Pancreas (tissue), 10 donors: ENCODE measurements around the gene CCSER1. TPM values are rescaled to one million over a fixed set of nuclear protein-coding genes. Genes with fewer than 3 reads are reported as not detected.
"Not testable (repeated sequence)": the region's sequence is repeated elsewhere in the genome, so short reads cannot be mapped to it uniquely, and the experiment has no call there.

Experiments used
- ATAC-seq, 4 donors: fragments of 200-7000 bp; cut with Tn5 transposase; one replicate each; pipeline versions ENCODE4 v1.8.0 to v1.9.1; 2020; ENCODE audit warnings: mild to moderate bottlenecking in 4 of 4, moderate library complexity in 4 of 4
- DNase-seq, 6 donors: peaks; one replicate each; pipeline ENCODE4 v3.0.0-alpha.2; 2020
- FAIRE-seq: peaks from 2 replicates; lab custom pipeline; 2012; peaks lifted over from hg19 to GRCh38; lab: Jason Lieb, UNC
- H3K27ac ChIP-seq, 4 donors: fragments of 200-600 bp; sonication (generic); 1 replicate in 3 of 4; 2 replicates in 1 of 4; pipeline versions ENCODE4 v1.5.0 to v1.8.0; 2020
- H3K27me3 ChIP-seq, 4 donors: fragments of 200-600 bp; one replicate each; pipeline ENCODE4 v1.8.0; 2021
- H3K36me3 ChIP-seq, 3 donors: fragments of 200-600 bp; sonication (generic) in 1 of 3; one replicate each; pipeline versions ENCODE4 v1.5.0 to v1.8.0; 2020 to 2021
- H3K4me1 ChIP-seq, 3 donors: fragments of 200-600 bp; one replicate each; pipeline ENCODE4 v1.8.0; 2021
- H3K4me3 ChIP-seq, 4 donors: fragments of 200-600 bp; sonication (generic) in 2 of 4; one replicate each; pipeline versions ENCODE4 v1.5.0 to v1.8.0; 2020 to 2021
- H3K9me3 ChIP-seq, 4 donors: fragments of 200-600 bp; one replicate each; pipeline ENCODE4 v1.8.0; 2021
- WGBS, 2 donors: extraction: QIAGEN DNeasy Blood & Tissue Kit; methylation state at CpG; one replicate each; pipeline ENCODE4 v1.1.7; 2013; 5-methylcytosine and 5-hydroxymethylcytosine counted together
- intact Hi-C, 3 donors: fragments of 100-400 bp; cut with DNase I; formaldehyde crosslinking; loops; one replicate each; pipeline versions ENCODE4 v1.11.1 to v1.14.2; 2022
- polyA plus RNA-seq, 2 donors: library from polyadenylated mRNA; stranded (reverse); fragments of 200-250 nt; gene quantifications; one replicate each; pipeline ENCODE4 v1.2.3, GENCODE V29; 2013
- total RNA-seq, 6 donors: library from RNA; stranded (reverse); fragmentation: NEBNext Ultra II Directional in 4 of 6; extraction: Animal tissue kit (Norgen Biotek cat#: 25700) in 4 of 6; gene quantifications; one replicate each; pipeline versions ENCODE4 v1.2.1 to v1.2.4, GENCODE V29; 2021 to 2023
- TF ChIP-seq, protein P1 (sequence below), 4 donors: fragments of 200-600 bp; sonication (generic) in 3 of 4; IDR thresholded peaks; one replicate each; pipeline versions ENCODE4 v1.5.0 to v1.8.0; 2021; ENCODE audit warnings: antibody characterized with exemption in 4 of 4
- donor health status: healthy with polysubstance abuse.
- donor health status: DM: no; HTN: no; CAD: no; lungs with moderate emphysema.
- donor health status: DM: no; HTN: no; CAD: no.
- donor health status: control.
- donor health status: control.
- donor health status: Bipolar disorder and iron deficiency.
- donor health status: DM: yes; HTN: yes; CAD: no.
- donor health status: DM: no; HTN: no; CAD: no.
- donor health status: DM: no; HTN: no; CAD: no.
- donor health status: DM: yes; HTN: yes; CAD: no.

The CCSER1 gene
- total and polyA plus RNA-seq, 8 donors: 0.99 to 12.7 (median 5.1) TPM

DNA sequence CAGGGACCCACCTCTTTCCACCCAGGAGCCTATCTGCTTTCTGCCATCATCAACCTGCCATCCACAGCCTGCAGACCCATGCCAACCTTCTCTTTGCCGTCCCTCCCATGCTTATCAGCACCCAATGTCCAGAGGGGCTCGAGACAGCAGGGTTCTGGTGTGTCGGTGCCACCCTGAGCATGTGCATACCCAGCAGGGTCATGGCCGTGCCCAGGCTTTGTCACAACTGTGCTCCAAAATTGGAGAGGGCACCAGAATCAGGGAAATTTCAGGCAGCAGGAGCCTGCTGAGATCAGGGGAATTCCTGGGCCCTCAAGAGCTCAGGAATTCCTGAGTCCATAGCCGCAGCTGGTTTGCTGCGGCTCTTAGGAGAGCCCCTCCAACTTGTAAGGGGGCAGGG lies 330.6 kb downstream of the CCSER1 start:
- no peak for FAIRE-seq

DNA sequence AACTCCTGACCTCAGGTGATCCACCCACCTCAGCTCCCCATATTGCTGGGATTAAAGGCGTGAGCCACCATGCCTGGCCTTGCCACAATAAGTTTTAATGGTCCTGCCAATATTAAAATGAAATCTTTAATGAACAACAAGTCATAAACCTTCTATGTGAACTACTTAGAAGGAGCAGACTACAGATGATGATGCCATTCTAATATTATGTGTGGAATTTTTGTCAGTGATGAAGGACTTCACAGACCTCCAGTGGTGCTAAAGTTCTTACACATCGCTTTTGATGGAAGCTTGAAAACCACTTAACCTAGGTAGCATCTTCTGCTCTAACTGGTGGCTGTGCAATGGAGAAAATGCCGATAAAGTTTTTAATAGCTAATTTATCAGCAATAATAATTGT lies 331.4 kb downstream of the CCSER1 start:
- WGBS, 2 donors: 96 to 98% methylated on average over 3 of the region's 3 CpGs
- DNase-seq: no peak
- H3K36me3 ChIP-seq: no peaks in the 10 kb centered on the region
- H3K9me3 ChIP-seq: no peaks in the 10 kb centered on the region
- intact Hi-C loops: no loop called here
- no peak for FAIRE-seq
- no peak for ATAC-seq
- no peaks in the 10 kb centered on the region for H3K27me3 ChIP-seq
- H3K27ac ChIP-seq: no peak overlapping the region
- H3K4me3 ChIP-seq: no peak overlapping the region
- TF ChIP-seq, protein P1, sequence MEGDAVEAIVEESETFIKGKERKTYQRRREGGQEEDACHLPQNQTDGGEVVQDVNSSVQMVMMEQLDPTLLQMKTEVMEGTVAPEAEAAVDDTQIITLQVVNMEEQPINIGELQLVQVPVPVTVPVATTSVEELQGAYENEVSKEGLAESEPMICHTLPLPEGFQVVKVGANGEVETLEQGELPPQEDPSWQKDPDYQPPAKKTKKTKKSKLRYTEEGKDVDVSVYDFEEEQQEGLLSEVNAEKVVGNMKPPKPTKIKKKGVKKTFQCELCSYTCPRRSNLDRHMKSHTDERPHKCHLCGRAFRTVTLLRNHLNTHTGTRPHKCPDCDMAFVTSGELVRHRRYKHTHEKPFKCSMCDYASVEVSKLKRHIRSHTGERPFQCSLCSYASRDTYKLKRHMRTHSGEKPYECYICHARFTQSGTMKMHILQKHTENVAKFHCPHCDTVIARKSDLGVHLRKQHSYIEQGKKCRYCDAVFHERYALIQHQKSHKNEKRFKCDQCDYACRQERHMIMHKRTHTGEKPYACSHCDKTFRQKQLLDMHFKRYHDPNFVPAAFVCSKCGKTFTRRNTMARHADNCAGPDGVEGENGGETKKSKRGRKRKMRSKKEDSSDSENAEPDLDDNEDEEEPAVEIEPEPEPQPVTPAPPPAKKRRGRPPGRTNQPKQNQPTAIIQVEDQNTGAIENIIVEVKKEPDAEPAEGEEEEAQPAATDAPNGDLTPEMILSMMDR (IDR thresholded peaks at IDR 0.05): no peak
- H3K4me1 ChIP-seq: no peaks in the 10 kb centered on the region

More for the DNA sequence above, 330.6 kb downstream of the CCSER1 start:
- Histone ChIP-seq H3K27ac (no peak overlapping the region), H3K27me3 (no peaks in the 10 kb centered on the region), H3K4me3 (no peak overlapping the region), H3K9me3 (no peaks in the 10 kb centered on the region), H3K4me1 (no peaks in the 10 kb centered on the region), H3K36me3 (no peaks in the 10 kb centered on the region)
- ATAC-seq (no peak), DNase-seq (no peak)
- WGBS, 2 donors: 96 to 97% methylated on average over 6 of the region's 6 CpGs
- intact Hi-C loops: no loop called here
- TF ChIP-seq, protein P1 (IDR thresholded peaks at IDR 0.05): no peak

DNA sequence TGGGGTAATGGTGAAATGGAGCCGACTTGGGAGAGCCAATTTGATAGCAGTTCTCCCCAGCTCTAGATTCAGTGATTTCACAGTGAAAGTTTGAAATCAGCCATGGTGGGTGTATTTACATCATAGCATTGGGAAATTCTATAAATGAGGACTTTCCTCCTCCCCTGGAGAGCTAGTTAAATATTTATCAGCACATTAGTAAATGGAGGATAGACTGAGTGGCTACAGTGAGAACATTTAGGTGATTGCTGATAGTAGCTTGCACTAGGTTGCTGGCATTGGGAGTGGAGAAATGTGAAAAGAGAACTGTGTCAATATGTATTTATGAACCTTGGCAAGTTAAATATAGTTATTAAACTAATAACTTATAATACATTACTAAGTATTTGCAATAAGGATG lies 347.3 kb downstream of the CCSER1 start:
- no peak for DNase-seq
- TF ChIP-seq, protein P1 (IDR thresholded peaks at IDR 0.05): no peak
- 25 to 30% methylated on average over 1 of the region's 1 CpG for WGBS, 2 donors
- H3K9me3 ChIP-seq: no peaks in the 10 kb centered on the region
- H3K4me1 ChIP-seq: peaks cover 2 to 17% (median 11%) of the 10 kb centered on the region in 3 donors
- FAIRE-seq: no peak
- H3K27ac ChIP-seq: peak overlapping the region in 1 of 4 donors; percentile 33
- H3K27me3 ChIP-seq: no peaks in the 10 kb centered on the region
- H3K36me3 ChIP-seq: no peaks in the 10 kb centered on the region
- intact Hi-C loops: no loop called here
- H3K4me3 ChIP-seq: no peak overlapping the region
- peak; percentile 58 to 92 (median 84) for ATAC-seq

DNA sequence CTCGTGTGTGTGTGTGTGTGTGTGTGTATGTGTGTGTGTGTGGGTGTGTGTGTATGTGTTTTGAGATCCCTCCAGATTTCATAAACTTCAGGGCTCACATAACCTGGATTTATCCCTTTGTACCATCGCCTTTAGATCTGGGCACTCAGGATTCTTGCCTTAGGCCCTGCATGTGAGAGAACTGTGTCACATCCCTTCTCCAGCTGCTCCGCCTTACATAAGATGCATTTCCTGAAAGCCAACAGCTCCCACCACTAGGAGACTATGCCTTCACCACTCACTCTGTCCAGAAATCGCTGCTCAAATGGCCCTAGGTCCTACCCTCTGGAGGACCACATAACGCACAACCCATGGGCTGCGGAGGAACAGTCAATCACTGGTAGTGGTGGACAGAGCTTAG lies 348.8 kb downstream of the CCSER1 start:
- DNase-seq (no peak), FAIRE-seq (no peak), ATAC-seq (no peak)
- Histone ChIP-seq H3K9me3 (no peaks in the 10 kb centered on the region), H3K4me3 (no peak overlapping the region), H3K27me3 (no peaks in the 10 kb centered on the region), H3K36me3 (no peaks in the 10 kb centered on the region), H3K4me1 (peaks cover 2 to 17% (median 11%) of the 10 kb centered on the region in 3 donors), H3K27ac (no peak overlapping the region)
- intact Hi-C loops: no loop called here
- TF ChIP-seq, protein P1 (IDR thresholded peaks at IDR 0.05): no peak
- 91 to 93% methylated on average over 6 of the region's 6 CpGs for WGBS, 2 donors

DNA sequence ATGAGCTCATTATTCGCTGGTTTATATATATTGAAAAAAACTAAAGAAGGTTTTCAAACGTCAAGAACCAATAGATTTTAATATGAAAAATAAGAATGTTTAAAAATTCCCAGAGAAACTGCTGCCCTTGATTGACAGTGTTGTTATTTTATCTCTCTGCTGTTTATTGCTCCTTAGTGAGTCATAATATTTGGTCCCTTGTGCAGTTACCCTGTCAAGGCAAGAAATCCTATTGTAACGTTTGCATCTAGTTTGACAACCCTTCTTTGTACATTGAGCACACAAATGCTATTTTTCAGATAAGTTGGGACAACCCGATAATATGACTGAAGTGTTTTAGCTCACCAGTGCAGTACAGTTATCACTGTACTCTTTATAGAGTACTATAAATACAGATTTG lies 349.4 kb downstream of the CCSER1 start:
- H3K36me3 ChIP-seq: no peaks in the 10 kb centered on the region
- H3K9me3 ChIP-seq: no peaks in the 10 kb centered on the region
- TF ChIP-seq, protein P1 (IDR thresholded peaks at IDR 0.05): no peak
- DNase-seq (no peak), ATAC-seq (no peak), FAIRE-seq (no peak)
- H3K4me1 ChIP-seq: peaks cover 2 to 17% (median 11%) of the 10 kb centered on the region in 3 donors
- H3K27ac ChIP-seq: no peak overlapping the region
- H3K4me3 ChIP-seq: no peak overlapping the region
- intact Hi-C loops: no loop called here
- 58 to 61% methylated on average over 4 of the region's 4 CpGs for WGBS, 2 donors
- H3K27me3 ChIP-seq: no peaks in the 10 kb centered on the region

DNA sequence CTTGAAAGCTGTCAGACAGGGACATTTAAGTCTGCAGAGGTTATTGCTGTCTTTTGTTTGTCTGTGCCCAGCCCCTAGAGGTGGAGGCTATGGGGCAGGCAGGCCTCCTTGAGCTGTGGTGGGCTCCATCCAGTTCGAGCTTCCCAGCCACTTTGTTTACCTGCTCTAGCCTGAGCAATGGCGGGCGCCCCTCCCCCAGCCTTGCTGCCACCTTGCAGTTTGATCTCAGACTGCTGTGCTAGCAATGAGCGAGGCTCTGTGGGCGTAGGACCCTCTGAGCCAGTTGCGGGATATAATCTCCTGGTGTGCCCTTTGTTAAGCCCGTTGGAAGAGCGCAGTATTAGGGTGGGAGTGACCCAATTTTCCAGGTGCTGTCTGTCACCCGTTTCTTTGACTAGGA lies 357.7 kb downstream of the CCSER1 start:
- H3K4me3 ChIP-seq, intact Hi-C loops, ATAC-seq, H3K36me3 ChIP-seq, H3K4me1 ChIP-seq, H3K9me3 ChIP-seq, H3K27ac ChIP-seq, DNase-seq, FAIRE-seq, H3K27me3 ChIP-seq: not testable (repeated sequence)
- 91 to 93% methylated on average over 9 of the region's 9 CpGs for WGBS, 2 donors
